Measurements from ENCODE around the gene KCND3.

GRCh38 chr1:111822138-111822537, 167.3 kb downstream of the KCND3 start:
- TF ChIP-seq CTCF (IDR thresholded peaks at IDR 0.05) (no peak), POLR2A (IDR thresholded peaks at IDR 0.05) (no peak)
